DMS 273 treated with DMSO at 0.1 percent for 48 hours (cell line): ENCODE measurements around the gene ARHGDIB.

Source experiments
- DNase-seq: peaks from one replicate; lab custom pipeline; 2025; lab: John Stamatoyannopoulos, UW

ARHGDIB gene

GRCh38 chr12:14930299-14930698, 31.1 kb downstream of the ARHGDIB start:
- no peak for DNase-seq

GRCh38 chr12:14928931-14929330, 32.5 kb downstream of the ARHGDIB start:
- DNase-seq, result no peak

- DNase-seq, result no peak
These were observed 34.1 kb downstream of the ARHGDIB start for GRCh38 chr12:14927267-14927666.

GRCh38 chr12:14924541-14924940, 36.9 kb downstream of the ARHGDIB start:
- no peak for DNase-seq

- no peak for DNase-seq
These were observed 37.5 kb downstream of the ARHGDIB start for GRCh38 chr12:14923944-14924343.

GRCh38 chr12:14921218-14921617, 40.2 kb downstream of the ARHGDIB start:
- DNase-seq, result no peak

GRCh38 chr12:14920475-14921126, 40.8 kb downstream of the ARHGDIB start:
- DNase-seq, result no peak

GRCh38 chr12:14919455-14919854, 41.9 kb downstream of the ARHGDIB start:
- no peak for DNase-seq

GRCh38 chr12:14915736-14916135, 45.7 kb downstream of the ARHGDIB start:
- no peak for DNase-seq

- no peak for DNase-seq
These were observed 48.0 kb downstream of the ARHGDIB start for GRCh38 chr12:14913381-14913781.

- no peak for DNase-seq
These were observed 50.3 kb downstream of the ARHGDIB start for GRCh38 chr12:14911131-14911530.

- DNase-seq, result no peak
These were observed 51.1 kb downstream of the ARHGDIB start for GRCh38 chr12:14910090-14910915.

GRCh38 chr12:14907953-14908352, 53.4 kb downstream of the ARHGDIB start:
- no peak for DNase-seq

- no peak for DNase-seq
These were observed 55.3 kb downstream of the ARHGDIB start for GRCh38 chr12:14906114-14906513.

- no peak for DNase-seq
These were observed 56.0 kb downstream of the ARHGDIB start for GRCh38 chr12:14905269-14906004.

- no peak for DNase-seq
These were observed 56.5 kb downstream of the ARHGDIB start for GRCh38 chr12:14904854-14905253.

GRCh38 chr12:14903386-14904098, 57.9 kb downstream of the ARHGDIB start:
- DNase-seq, result no peak

GRCh38 chr12:14902465-14902864, 58.9 kb downstream of the ARHGDIB start:
- DNase-seq, result no peak

GRCh38 chr12:14901228-14901562, 60.2 kb downstream of the ARHGDIB start:
- DNase-seq, result no peak

- DNase-seq, result no peak
These were observed 60.7 kb downstream of the ARHGDIB start for GRCh38 chr12:14900521-14901227.

- peak; percentile 81 for DNase-seq
These were observed 64.8 kb downstream of the ARHGDIB start for GRCh38 chr12:14896521-14897169.
